Gastroesophageal sphincter (tissue), 3 donors: Measurements from ENCODE around the gene ADAMTS14.

Experiments used
- EP300 ChIP-seq: sonication (generic); formaldehyde crosslinking; IDR thresholded peaks from one replicate; pipeline ENCODE4 v1.6.1; 2017; ENCODE audit warnings: antibody characterized with exemption, mild to moderate bottlenecking
- POLR2A ChIP-seq, 2 donors: fragments of 450-650 bp; IDR thresholded peaks; one replicate each; pipeline ENCODE4 v1.6.1; 2017; ENCODE audit warnings: antibody characterized with exemption in 2 of 2, mild to moderate bottlenecking in 2 of 2, moderate library complexity in 1 of 2
- POLR2AphosphoS5 ChIP-seq: sonication (generic); formaldehyde crosslinking; IDR thresholded peaks from one replicate; pipeline ENCODE4 v1.6.1; 2017; ENCODE audit warnings: antibody characterized with exemption
- TF ChIP-seq, protein P1 (sequence below), 4 experiments: fragments of 200-600 bp in 2 of 4; fragments of 450-650 bp in 2 of 4; sonication (generic) in 1 of 4; IDR thresholded peaks; one replicate each; pipeline ENCODE4 v1.5.1; 2017 to 2019; ENCODE audit warnings: antibody characterized with exemption in 4 of 4, mild to moderate bottlenecking in 2 of 4, moderate library complexity in 2 of 4

GRCh38 chr10:70683601-70683934 lies 11.3 kb downstream of the ADAMTS14 start:
- TF ChIP-seq POLR2AphosphoS5 (no peak), POLR2A (IDR thresholded peaks at IDR 0.05) (no peak), EP300 (no peak)
- TF ChIP-seq, protein P1, sequence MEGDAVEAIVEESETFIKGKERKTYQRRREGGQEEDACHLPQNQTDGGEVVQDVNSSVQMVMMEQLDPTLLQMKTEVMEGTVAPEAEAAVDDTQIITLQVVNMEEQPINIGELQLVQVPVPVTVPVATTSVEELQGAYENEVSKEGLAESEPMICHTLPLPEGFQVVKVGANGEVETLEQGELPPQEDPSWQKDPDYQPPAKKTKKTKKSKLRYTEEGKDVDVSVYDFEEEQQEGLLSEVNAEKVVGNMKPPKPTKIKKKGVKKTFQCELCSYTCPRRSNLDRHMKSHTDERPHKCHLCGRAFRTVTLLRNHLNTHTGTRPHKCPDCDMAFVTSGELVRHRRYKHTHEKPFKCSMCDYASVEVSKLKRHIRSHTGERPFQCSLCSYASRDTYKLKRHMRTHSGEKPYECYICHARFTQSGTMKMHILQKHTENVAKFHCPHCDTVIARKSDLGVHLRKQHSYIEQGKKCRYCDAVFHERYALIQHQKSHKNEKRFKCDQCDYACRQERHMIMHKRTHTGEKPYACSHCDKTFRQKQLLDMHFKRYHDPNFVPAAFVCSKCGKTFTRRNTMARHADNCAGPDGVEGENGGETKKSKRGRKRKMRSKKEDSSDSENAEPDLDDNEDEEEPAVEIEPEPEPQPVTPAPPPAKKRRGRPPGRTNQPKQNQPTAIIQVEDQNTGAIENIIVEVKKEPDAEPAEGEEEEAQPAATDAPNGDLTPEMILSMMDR (IDR thresholded peaks at IDR 0.05), result no peak
